GM06990 (cell line): ENCODE measurements around the gene PIBF1.
"Not testable (repeated sequence)": the region's sequence is repeated elsewhere in the genome, so short reads cannot be mapped to it uniquely, and the experiment has no call there.

Experiments
- DNase-seq: peaks from one replicate; pipeline ENCODE4 v3.0.0-alpha.2; 2011; ENCODE audit not compliant: insufficient read length; ENCODE audit errors: extremely low read depth
- H3K27me3 ChIP-seq: replicated peaks from 2 replicates; pipeline ENCODE4 v1.6.0; 2011; ENCODE audit warnings: low read length; ENCODE audit not compliant: control insufficient read depth, insufficient read depth
- H3K36me3 ChIP-seq: 2 replicates; pipeline ENCODE4 v1.5.1; 2011; ENCODE audit warnings: low read length; ENCODE audit not compliant: control insufficient read depth, insufficient read depth
- H3K4me3 ChIP-seq: replicated peaks from 2 replicates; pipeline ENCODE4 v1.5.1; 2011; ENCODE audit warnings: low read depth, mild to moderate bottlenecking, control low read depth, low read length
- TF ChIP-seq, protein P1 (sequence below): IDR thresholded peaks from 2 replicates; pipeline ENCODE4 v1.5.1; 2011; ENCODE audit warnings: low read length, control low read depth, mild to moderate bottlenecking, inconsistent platforms; ENCODE audit not compliant: insufficient read depth, poor library complexity, severe bottlenecking

The PIBF1 gene

DNA sequence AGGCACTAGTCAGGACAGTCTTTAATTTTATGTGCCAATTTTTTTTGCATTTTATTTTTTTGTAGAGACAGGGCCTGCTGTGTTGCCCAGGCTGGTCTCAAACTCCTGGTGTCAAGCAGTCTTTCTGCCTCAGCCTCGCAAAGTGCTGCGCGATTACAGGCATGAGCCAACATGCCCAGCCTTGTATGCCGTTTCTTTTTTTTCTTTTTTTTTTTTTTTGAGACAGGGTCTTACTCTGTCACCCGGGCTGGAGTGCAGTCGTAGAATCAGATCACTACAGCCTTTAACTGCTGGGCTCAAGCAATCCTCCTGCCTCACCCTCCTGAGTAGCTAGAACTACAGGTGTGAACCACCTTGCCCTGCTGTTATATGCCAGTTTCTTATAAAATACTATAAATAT is 27.8 kb upstream of the PIBF1 start:
- TF ChIP-seq, protein P1, sequence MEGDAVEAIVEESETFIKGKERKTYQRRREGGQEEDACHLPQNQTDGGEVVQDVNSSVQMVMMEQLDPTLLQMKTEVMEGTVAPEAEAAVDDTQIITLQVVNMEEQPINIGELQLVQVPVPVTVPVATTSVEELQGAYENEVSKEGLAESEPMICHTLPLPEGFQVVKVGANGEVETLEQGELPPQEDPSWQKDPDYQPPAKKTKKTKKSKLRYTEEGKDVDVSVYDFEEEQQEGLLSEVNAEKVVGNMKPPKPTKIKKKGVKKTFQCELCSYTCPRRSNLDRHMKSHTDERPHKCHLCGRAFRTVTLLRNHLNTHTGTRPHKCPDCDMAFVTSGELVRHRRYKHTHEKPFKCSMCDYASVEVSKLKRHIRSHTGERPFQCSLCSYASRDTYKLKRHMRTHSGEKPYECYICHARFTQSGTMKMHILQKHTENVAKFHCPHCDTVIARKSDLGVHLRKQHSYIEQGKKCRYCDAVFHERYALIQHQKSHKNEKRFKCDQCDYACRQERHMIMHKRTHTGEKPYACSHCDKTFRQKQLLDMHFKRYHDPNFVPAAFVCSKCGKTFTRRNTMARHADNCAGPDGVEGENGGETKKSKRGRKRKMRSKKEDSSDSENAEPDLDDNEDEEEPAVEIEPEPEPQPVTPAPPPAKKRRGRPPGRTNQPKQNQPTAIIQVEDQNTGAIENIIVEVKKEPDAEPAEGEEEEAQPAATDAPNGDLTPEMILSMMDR = no peak
- DNase-seq = no peak
- H3K36me3 ChIP-seq = peaks cover 13% of the 10 kb centered on the region

DNA sequence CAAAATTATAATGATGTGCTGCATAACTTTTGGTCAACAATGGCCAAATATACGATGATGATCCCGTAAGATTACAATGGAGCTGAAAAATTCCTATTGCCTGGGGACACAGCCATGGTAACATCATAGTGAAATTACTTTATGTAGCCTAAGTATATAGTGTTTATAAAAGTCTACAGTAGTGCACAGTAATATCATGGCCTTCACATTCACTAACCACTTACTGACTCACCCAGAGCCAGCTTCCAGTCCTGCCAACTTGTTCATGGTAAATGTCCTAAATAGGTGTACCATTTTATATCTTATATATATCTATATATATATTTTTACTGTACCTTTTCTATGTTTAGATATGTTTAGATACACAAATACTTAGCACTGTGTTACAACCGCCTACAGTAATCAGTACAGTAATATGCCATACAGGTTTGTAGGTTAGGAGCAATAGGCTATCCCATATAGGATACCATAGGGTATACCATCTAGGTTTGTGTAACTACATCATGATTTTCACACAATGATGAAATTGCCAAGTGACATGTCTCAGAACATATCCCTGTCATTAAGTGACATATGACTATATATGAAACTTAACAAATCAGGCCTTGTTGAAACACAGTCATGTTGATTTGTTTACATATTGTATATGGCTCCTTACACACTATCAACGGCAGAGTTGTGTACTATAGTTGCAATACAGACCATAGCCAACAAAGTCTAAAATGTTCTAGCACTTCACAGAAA is 24.0 kb upstream of the PIBF1 start:
- DNase-seq = no peak
- peaks cover 7% of the 10 kb centered on the region for H3K36me3 ChIP-seq
- no peak overlapping the region for H3K4me3 ChIP-seq
- H3K27me3 ChIP-seq = no peaks in the 10 kb centered on the region
- TF ChIP-seq, protein P1 = no peak

More for the DNA sequence above, 27.8 kb upstream of the PIBF1 start:
- no peak overlapping the region for H3K4me3 ChIP-seq
- no peaks in the 10 kb centered on the region for H3K27me3 ChIP-seq

DNA sequence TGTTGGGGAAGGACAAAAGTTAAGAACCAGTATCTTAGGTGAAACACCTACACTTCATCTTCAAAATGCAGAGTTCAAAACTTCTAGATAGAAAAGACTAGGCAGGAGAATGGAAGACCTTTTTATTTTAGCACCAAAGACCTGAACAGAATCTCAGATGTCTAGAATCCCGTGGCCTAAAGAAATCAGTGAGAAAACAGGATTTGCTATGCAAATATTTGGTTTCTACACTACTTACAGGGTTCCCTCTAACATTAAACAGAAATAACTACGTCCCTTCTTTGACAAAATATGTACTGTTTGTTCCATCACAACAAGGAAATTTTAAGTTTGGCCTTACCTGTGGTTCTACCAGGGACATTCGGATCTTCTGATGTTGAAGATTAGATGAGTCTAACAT is 21.7 kb upstream of the PIBF1 start:
- Histone ChIP-seq H3K36me3 (peaks cover 7% of the 10 kb centered on the region), H3K27me3 (no peaks in the 10 kb centered on the region), H3K4me3 (no peak overlapping the region)
- TF ChIP-seq, protein P1 = no peak
- DNase-seq = no peak

DNA sequence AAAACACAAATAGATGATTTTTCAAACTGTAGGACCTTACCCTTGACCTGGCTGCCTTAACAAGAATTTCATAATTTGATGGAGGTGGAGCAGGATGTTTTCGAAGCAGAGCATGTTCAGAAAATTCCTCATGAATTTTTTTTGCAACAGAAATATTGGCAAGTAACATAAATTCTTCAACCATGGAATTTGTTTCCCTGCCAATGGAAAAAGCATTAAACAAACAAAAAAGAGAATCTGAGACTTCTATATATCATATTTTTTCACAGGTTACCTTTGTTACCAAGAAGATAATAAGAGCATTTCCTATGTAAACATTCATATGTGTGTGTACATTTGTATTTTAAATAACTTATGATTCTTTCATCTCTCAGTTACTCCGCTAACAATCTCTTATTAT is 18.5 kb upstream of the PIBF1 start:
- H3K27me3 ChIP-seq = no peaks in the 10 kb centered on the region
- H3K36me3 ChIP-seq = peaks cover 10% of the 10 kb centered on the region
- no peak for DNase-seq
- TF ChIP-seq, protein P1 = no peak
- H3K4me3 ChIP-seq = no peak overlapping the region

DNA sequence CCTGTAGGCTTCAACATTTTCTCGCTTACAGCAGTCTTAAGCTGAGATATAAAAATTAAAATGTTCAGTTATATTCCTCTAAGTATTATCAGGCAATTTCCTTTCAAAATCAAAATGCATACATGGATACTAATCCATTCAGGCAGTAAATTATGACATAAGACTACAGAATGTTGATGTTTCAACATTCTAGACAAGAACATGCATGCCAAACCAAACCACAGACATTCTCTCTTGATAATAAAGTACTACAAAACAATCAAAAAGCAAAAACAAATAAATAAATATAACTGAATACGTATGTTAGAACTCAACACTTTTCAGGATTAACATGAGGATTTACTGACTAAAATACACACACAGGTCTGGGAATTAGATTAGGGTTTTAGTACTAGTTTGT is 7.9 kb upstream of the PIBF1 start:
- TF ChIP-seq, protein P1 = no peak
- no peak overlapping the region for H3K4me3 ChIP-seq
- no peak for DNase-seq
- no peaks in the 10 kb centered on the region for H3K27me3 ChIP-seq
- peaks cover 8% of the 10 kb centered on the region for H3K36me3 ChIP-seq

DNA sequence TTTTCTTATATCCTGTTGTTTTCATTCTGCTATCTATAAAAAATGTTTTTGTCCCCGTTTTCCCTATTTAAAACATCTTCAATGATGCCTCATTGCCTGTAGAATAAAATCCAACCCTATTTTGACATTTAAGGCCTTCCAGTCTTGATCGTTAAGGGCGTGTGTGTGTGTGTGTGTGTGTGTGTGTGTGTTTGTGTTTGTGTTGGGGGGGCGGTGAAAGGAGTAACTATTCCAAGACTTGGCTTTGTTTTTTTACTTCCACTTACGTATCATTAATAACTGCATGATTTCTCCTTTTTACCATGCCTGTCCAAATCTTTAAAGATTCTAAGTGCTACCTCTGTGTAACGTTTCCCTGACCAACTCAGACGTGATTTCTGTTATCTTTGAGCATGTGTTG is 784 bp downstream of the PIBF1 start:
- TF ChIP-seq, protein P1 = no peak
- DNase-seq = no peak
- H3K36me3 ChIP-seq = no peaks in the 10 kb centered on the region
- no peaks in the 10 kb centered on the region for H3K27me3 ChIP-seq
- H3K4me3 ChIP-seq = peak overlapping the region; percentile 92

DNA sequence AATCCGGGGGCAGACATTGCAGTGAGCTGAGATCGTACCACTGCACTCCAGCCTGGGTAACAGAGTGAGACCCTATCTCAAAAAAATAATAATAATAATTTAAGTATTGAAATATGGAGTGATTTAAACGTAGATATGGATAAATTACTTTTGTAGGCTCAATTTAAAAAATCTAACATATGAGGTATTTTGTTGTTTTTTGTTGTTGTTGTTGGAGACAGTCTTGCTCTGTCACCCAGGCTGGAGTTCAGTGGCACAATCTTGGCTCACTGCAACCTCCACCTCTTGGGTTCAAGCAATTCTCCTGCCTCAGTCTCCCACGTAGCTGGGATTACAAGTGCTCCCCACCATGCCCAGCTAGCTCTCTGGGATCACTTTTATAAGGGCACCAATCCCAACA is 2.7 kb downstream of the PIBF1 start:
- H3K4me3 ChIP-seq, H3K27me3 ChIP-seq, H3K36me3 ChIP-seq, DNase-seq: not testable (repeated sequence)
